ENCODE measurements around the gene ZNF382. TPM values are rescaled to one million over a fixed set of nuclear protein-coding genes. Genes with fewer than 3 reads are reported as not detected.
A peak's percentile ranks its signal among the peaks of the same experiment; 100 is the strongest.

Gene ZNF382
- total and polyA plus RNA-seq, 2 of the 4 experiments (the other 2 are of a cell fraction) = 0.80 to 4.5 TPM

GRCh38 chr19:36604656-36605100 lies 435 bp upstream of the ZNF382 start:
- peak overlapping the region; percentile 64 for H3K27ac ChIP-seq (ENCODE audit: insufficient read depth, low read length)
- 0 out of 2 replicates have a peak overlapping the region, but pooled peaks have one; percentile 0 for H2AK5ac ChIP-seq (ENCODE audit: low read depth, low read length)
- BruUV-seq (replicated peaks) = no TSS peak
- H3K23ac ChIP-seq (ENCODE audit: low read depth, low read length) = 0 out of 2 replicates have a peak overlapping the region, but pooled peaks have one; percentile 12
- peak overlapping the region; percentile 53; the same call in 1 of the 2 replicates for H4K5ac ChIP-seq (ENCODE audit: low read depth, low read length)
- H3K18ac ChIP-seq (ENCODE audit: low read depth, low read length) = 0 out of 2 replicates have a peak overlapping the region, but pooled peaks have one; percentile 25
- peak overlapping the region; percentile 93 for H2AK9ac ChIP-seq (replicated peaks; ENCODE audit: low read depth, low read length, poor library complexity)
- peaks cover 4 to 11% of the 10 kb centered on the region in 2 experiments; a peak in 3 of 4 replicates for H3K79me1 ChIP-seq (ENCODE audit: low read depth in 1 of 2, low read length in 2 of 2)
- no peak overlapping the region; the same call in 1 of the 2 replicates for H3K4ac ChIP-seq (ENCODE audit: low read depth, low read length)
- peak overlapping the region; percentile 98 for H3K4me2 ChIP-seq (ENCODE audit: low read depth, low read length)
- dilution Hi-C loops (cut with HindIII; ENCODE audit: low sequenced_read_pairs, unreplicated experiment) = no loop called here
- H3K9ac ChIP-seq (ENCODE audit: low read depth, low read length) = peak overlapping the region; percentile 79
- peak overlapping the region; percentile 53 for H2BK5ac ChIP-seq (ENCODE audit: low read depth, low read length, poor library complexity, severe bottlenecking)
- ChIA-PET POLR2A (ENCODE audit: unreplicated experiment) (interaction anchor here (0.6 kb wide), 1 partner anchor 255 kb away, joined by 7 read pairs; no protein-coding TSS in a partner anchor), CTCF (no interaction called here)
- H4K8ac ChIP-seq (ENCODE audit: low read depth in 2 of 2, low read length in 2 of 2) = peak overlapping the region; percentile 65 to 77; a peak in 3 of 4 replicates
- intact Hi-C loops (cut with micrococcal nuclease) = loop anchor here (2.0 kb wide), 1 partner anchor 32 kb away; the partner anchor contains the start of gene ZNF529
- 0% methylated on average over 6 of the region's 21 CpGs; no CpG with 5 or more reads in 1 of the 2 experiments for WGBS, 2 experiments (ENCODE audit: extremely low coverage in 2 of 2, insufficient read length in 1 of 2)
- H2BK120ac ChIP-seq (ENCODE audit: low read depth, low read length) = no peak overlapping the region
- H2BK15ac ChIP-seq (ENCODE audit: low read depth, low read length) = no peak overlapping the region
- H2AFZ ChIP-seq (replicated peaks; ENCODE audit: low read length, poor library complexity) = peak overlapping the region; percentile 99
- H3K4me1 ChIP-seq (ENCODE audit: control insufficient read depth, insufficient read depth, low read length) = no peaks in the 10 kb centered on the region
- peak overlapping the region; percentile 16; the same call in 1 of the 2 replicates for H3K14ac ChIP-seq (replicated peaks; ENCODE audit: low read depth, low read length)
- no peak for TF ChIP-seq CTCF (conservative IDR thresholded peaks at IDR 0.05; ENCODE audit: low read depth, low read length)
- no peak for TF ChIP-seq MAZ (IDR thresholded peaks at IDR 0.05; ENCODE audit: borderline replicate concordance, low read depth, low read length)
- TF ChIP-seq, protein P1, sequence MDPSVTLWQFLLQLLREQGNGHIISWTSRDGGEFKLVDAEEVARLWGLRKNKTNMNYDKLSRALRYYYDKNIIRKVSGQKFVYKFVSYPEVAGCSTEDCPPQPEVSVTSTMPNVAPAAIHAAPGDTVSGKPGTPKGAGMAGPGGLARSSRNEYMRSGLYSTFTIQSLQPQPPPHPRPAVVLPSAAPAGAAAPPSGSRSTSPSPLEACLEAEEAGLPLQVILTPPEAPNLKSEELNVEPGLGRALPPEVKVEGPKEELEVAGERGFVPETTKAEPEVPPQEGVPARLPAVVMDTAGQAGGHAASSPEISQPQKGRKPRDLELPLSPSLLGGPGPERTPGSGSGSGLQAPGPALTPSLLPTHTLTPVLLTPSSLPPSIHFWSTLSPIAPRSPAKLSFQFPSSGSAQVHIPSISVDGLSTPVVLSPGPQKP (IDR thresholded peaks at IDR 0.05; ENCODE audit: borderline replicate concordance, low read depth, low read length) = no peak
- TF ChIP-seq, protein P2, sequence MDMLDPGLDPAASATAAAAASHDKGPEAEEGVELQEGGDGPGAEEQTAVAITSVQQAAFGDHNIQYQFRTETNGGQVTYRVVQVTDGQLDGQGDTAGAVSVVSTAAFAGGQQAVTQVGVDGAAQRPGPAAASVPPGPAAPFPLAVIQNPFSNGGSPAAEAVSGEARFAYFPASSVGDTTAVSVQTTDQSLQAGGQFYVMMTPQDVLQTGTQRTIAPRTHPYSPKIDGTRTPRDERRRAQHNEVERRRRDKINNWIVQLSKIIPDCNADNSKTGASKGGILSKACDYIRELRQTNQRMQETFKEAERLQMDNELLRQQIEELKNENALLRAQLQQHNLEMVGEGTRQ (IDR thresholded peaks at IDR 0.05; ENCODE audit: low read depth, low read length) = no peak
- no peak overlapping the region for H2BK20ac ChIP-seq (ENCODE audit: low read depth, low read length)
- H3K9me3 ChIP-seq (ENCODE audit: control insufficient read depth, insufficient read depth, low read length) = peaks cover 4% of the 10 kb centered on the region
- no peak overlapping the region for H4K91ac ChIP-seq (ENCODE audit: insufficient read depth, low read depth, low read length)
- peak overlapping the region; percentile 96 for H3K4me3 ChIP-seq (ENCODE audit: insufficient read depth, low read depth, low read length)
- no peaks in the 10 kb centered on the region; the same call in 1 of the 2 replicates for H3K36me3 ChIP-seq (ENCODE audit: control insufficient read depth, insufficient read depth, low read length)
- H3K27me3 ChIP-seq (ENCODE audit: control insufficient read depth, insufficient read depth, low read length) = no peaks in the 10 kb centered on the region
- DNase-seq = peak; percentile 40
- no peaks in the 10 kb centered on the region for H4K20me1 ChIP-seq (ENCODE audit: insufficient read depth, low read length)
- H3K56ac ChIP-seq (ENCODE audit: extremely low read depth, insufficient read depth, low read length) = peak overlapping the region; percentile 29; the same call in 1 of the 2 replicates
- H3K9me1 ChIP-seq (ENCODE audit: insufficient read depth, low read length) = no peaks in the 10 kb centered on the region
- in situ Hi-C loops (cut with MboI; ENCODE audit: low sequenced_read_pairs) = no loop called here
- ATAC-seq (ENCODE audit: low read depth) = peak; percentile 80

All from IMR-90 (cell line).